GM19397 (cell line): Measurements from ENCODE around the gene TNFRSF17.
A peak's percentile ranks its signal among the peaks of the same experiment; 100 is the strongest.
"Not testable (repeated sequence)": the region's sequence is repeated elsewhere in the genome, so short reads cannot be mapped to it uniquely, and the experiment has no call there.

ENCODE experiments used
- ATAC-seq: cut with Tn5 transposase; IDR thresholded peaks from one replicate; pipeline ENCODE4 v1.9.1; 2021; ENCODE audit warnings: mild to moderate bottlenecking, moderate library complexity; ENCODE audit not compliant: unreplicated experiment

The TNFRSF17 gene

GRCh38 chr16:11964761-11965551 is at the start of gene TNFRSF17:
Gene TNFRSF17 (plus strand): TSS chr16:11965210. CDS start chr16:11965325, 115 bp downstream.
- ATAC-seq, result peak; percentile 78

GRCh38 chr16:11915644-11916523 is 49.1 kb upstream of the TNFRSF17 start, which contains the start of gene GSPT1:
Gene GSPT1 (minus strand): TSS chr16:11915956. CDS start chr16:11915720, 236 bp downstream.
- ATAC-seq, result peak; percentile 88

GRCh38 chr16:11916524-11917285 is 48.3 kb upstream of the TNFRSF17 start:
- ATAC-seq, result no peak

GRCh38 chr16:11924046-11924445 is 41.0 kb upstream of the TNFRSF17 start:
- ATAC-seq, result not testable (repeated sequence)

- not testable (repeated sequence) for ATAC-seq
These were observed 37.7 kb upstream of the TNFRSF17 start for GRCh38 chr16:11927350-11927749.

GRCh38 chr16:11941945-11942344 is 23.1 kb upstream of the TNFRSF17 start, which contains the start of gene NPIPB2:
Gene NPIPB2 (minus strand): TSS chr16:11942045. CDS start chr16:11942045, 0 bp downstream.
- ATAC-seq, result not testable (repeated sequence)

- no peak for ATAC-seq
These were observed 18.6 kb upstream of the TNFRSF17 start for GRCh38 chr16:11946433-11946832.

- no peak for ATAC-seq
These were observed 16.2 kb upstream of the TNFRSF17 start for GRCh38 chr16:11948819-11949218.

GRCh38 chr16:11949527-11949926 is 15.5 kb upstream of the TNFRSF17 start:
- ATAC-seq, result no peak

- ATAC-seq, result no peak
These were observed 14.6 kb upstream of the TNFRSF17 start for GRCh38 chr16:11950388-11950787.

GRCh38 chr16:11953576-11953975 is 11.4 kb upstream of the TNFRSF17 start:
- ATAC-seq, result not testable (repeated sequence)

- ATAC-seq, result no peak
These were observed 9.3 kb upstream of the TNFRSF17 start for GRCh38 chr16:11955713-11956123.

GRCh38 chr16:11956558-11956957 is 8.5 kb upstream of the TNFRSF17 start:
- no peak for ATAC-seq

- no peak for ATAC-seq
These were observed 7.2 kb upstream of the TNFRSF17 start for GRCh38 chr16:11957591-11958395.

- not testable (repeated sequence) for ATAC-seq
These were observed 2.6 kb upstream of the TNFRSF17 start for GRCh38 chr16:11962457-11962856.

GRCh38 chr16:11962978-11963377 is 2.0 kb upstream of the TNFRSF17 start:
- ATAC-seq, result not testable (repeated sequence)

GRCh38 chr16:11963706-11964105 is 1.3 kb upstream of the TNFRSF17 start:
- no peak for ATAC-seq

- no peak for ATAC-seq
These were observed 1.2 kb downstream of the TNFRSF17 start for GRCh38 chr16:11966173-11966572.

GRCh38 chr16:11967195-11967911 is 2.3 kb downstream of the TNFRSF17 start:
- ATAC-seq, result no peak
